ENCODE data around the gene RNU6-9.

- TF ChIP-seq CTCF (IDR thresholded peaks at IDR 0.05), result no peak
- no peak for TF ChIP-seq POLR2AphosphoS5 (IDR thresholded peaks at IDR 0.05)
- no peak for TF ChIP-seq POLR2A (IDR thresholded peaks at IDR 0.05)
- no peak for TF ChIP-seq EP300 (IDR thresholded peaks at IDR 0.05)
Measured at GRCh38 chr19:900043-900301, 6.7 kb downstream of the RNU6-9 start.

Measured in gastroesophageal sphincter (tissue), 3 donors.